Femur (tissue), 1 donor: ENCODE results near the gene B4GALNT2.
"Not testable (repeated sequence)": the region's sequence is repeated elsewhere in the genome, so short reads cannot be mapped to it uniquely, and the experiment has no call there.

Experiments
- DNase-seq: peaks from one replicate; pipeline ENCODE4 v3.0.0-alpha.2; 2017

Gene B4GALNT2

GRCh38 chr17:49122566-49122965 is 10.0 kb upstream of the B4GALNT2 start:
- DNase-seq: no peak

- DNase-seq: no peak
Observed at GRCh38 chr17:49123061-49123460, 9.5 kb upstream of the B4GALNT2 start.

DNA sequence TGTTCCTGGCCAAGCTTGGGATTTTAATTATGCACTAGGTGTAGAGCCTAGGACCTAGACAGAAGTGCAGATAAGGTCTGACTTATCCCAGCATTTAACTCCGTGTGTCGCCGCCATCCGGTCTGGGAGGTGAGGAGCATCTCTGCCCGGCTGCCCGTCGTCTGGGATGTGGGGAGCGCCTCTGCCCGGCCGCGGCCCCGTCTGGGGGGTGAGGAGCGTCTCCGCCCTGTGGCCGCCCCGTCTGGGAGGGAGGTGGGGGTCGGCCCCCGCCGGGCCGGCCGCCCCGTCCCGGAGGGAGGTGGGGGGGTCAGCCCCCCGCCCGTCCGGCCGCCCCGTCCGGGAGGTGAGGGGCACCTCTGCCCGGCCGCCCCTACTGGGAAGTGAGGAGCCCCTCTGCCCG is 7.1 kb upstream of the B4GALNT2 start:
- DNase-seq: no peak

GRCh38 chr17:49126183-49126859 is 6.2 kb upstream of the B4GALNT2 start:
- not testable (repeated sequence) for DNase-seq

DNA sequence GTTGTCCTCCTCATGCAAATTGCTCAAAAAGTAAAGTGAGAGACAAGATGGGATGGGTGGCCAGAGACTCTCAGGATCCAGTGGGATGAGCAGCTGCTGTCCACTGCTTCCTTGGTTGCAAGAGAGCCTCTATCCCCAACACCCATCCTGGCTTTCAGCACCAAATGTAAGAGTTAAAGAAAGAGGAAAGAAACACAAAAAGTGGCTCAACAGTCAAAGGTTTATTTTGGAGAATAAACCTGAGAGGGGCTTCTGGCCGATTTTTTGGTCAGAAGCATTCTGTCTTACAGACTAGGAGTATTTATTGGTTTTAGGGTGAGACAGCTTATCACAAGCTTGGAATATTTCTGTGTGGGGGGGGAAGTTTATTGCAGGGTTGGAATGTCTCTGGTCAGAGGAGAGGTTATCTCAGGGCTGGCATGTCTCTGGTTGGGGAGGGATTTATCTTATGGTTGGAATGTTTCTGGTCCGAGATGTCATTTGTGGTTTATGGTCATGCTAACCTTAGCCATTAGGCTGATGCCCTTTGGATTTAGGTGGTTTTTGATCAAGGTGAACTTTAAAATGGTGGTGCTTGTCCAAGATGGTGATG is 3.1 kb upstream of the B4GALNT2 start:
- DNase-seq: not testable (repeated sequence)

- no peak for DNase-seq
Observed at GRCh38 chr17:49130891-49131290, 1.7 kb upstream of the B4GALNT2 start.

GRCh38 chr17:49132317-49132698 is 261 bp upstream of the B4GALNT2 start:
- no peak for DNase-seq

DNA sequence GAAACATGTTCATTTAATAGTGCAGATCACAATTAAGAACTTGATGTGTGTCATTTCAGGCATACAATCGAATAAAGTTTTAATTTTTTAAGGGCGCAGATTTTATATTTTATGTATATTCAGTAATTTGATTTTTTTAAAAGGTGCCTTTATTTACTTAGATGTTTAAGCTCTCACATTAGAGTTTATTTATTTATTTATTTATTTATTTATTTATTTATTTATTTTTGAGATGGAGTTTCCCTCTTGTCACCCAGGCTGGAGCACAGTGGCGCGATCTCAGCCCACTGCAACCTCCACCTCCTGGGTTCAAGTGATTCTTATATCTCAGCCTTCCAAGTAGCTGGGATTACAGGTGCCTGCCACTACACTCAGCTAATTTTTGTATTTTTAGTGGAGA is 3.8 kb downstream of the B4GALNT2 start:
- DNase-seq: no peak

- DNase-seq: not testable (repeated sequence)
Observed at GRCh38 chr17:49145654-49146053, 13.1 kb downstream of the B4GALNT2 start.

DNA sequence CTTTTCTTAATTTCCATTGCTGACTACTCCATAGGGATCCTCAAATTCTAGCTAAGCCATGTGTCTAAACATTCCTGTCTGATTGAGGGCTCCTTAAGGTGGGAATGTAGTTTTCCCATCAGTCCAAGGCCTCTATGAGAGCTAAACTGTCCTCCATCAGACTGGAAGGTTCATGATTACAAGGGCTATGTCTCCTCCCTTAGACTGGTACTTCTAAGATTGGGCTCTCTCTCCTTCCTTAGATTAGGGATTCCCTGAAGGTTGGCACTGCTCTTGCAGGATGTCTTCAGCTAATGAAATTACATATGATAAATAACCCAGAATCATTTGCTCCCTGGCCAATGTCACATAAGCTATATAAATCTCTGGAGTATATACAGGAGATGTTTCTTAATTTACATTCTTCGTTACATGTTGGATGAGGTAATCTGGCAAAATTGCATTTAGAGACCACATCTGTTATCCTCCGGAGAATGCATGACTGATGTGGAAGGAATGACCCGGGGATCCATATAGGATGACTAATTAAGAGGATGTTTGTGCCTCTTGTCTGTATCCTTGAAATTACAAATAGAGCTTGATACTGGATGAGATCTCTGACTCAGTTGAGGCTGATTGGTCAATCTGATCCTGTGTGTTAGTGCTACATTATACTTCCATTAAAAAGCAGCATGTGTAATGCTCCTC is 14.2 kb downstream of the B4GALNT2 start:
- DNase-seq: no peak

DNA sequence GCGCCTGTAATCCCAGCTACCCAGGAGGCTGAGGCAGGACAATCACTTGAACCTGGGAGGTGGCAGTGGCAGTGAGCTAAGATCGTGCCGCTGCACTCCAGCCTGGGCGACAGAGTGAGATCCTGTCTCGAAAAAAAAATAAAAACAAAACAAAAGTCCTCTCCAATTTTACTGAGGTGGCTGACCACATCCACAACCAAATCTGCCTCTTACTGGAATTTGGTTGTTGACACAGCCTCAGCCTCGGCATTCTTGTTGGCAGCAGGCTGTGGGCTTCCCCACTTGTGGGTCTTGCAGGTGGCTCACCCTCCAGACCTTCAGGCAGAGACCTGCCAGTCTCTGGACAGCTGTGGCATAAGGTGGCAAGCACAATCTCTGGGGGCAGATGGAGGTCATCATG is 15.6 kb downstream of the B4GALNT2 start:
- no peak for DNase-seq

DNA sequence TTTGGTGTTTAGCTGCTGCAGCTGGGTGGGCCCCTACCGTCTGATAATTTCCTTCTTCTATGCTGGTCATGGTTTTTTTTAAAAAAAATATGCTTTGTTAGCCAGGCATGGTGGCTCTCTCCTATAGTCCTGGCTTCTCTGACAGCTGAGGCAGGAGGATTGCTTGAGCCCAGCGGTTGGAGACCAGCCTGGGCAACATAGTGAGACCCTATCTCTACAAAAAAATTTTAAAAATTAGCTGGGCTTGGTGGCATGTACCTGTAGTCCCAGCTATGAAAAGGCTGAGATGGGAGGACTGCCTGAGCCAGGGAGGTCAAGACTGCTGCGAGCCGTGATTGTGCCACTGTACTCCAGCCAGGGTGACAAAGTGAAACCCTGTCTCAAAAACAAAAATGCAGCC is 19.4 kb downstream of the B4GALNT2 start:
- DNase-seq: no peak

GRCh38 chr17:49156256-49156655 is 23.7 kb downstream of the B4GALNT2 start:
- no peak for DNase-seq

GRCh38 chr17:49157784-49158183 is 25.2 kb downstream of the B4GALNT2 start:
- DNase-seq: no peak

DNA sequence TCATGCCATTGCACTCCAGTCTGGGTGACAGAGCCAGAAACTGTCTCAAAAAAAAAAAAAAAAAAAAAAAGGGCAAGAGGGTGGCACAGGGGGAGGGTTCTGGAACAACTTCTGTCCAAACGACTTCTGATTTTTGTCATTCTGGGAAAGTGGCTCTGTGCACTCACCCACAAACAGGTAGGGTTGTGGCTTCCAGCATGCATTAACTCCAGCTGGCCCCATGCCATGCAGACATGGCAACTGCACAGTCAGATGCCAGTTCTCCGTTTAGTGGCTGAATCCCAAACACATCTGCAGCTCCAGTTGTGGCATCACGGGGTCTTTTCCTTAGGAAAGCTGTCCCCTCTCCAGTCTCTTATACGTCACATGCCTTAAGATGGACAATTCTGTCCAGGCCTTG is 30.3 kb downstream of the B4GALNT2 start:
- DNase-seq: no peak

DNA sequence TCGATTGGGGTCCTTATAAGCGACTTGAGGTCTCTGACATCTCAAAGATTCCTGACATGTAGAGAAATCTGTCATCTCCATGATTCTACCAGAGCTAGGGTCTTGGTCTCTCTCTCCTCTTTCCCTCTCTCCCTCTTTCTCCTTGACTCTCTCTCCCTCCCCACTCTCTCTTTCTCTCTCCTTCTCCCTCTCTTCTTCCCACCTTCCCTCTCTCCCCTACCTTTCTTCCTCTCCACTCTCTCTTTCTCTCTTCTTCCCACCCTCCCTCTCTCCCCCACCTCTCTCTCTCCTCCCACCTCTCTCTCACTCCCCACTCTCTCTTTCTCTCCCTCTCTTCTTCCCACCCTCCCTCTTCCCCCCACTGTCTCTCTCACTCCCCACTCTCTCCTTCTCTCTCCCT is 32.6 kb downstream of the B4GALNT2 start:
- no peak for DNase-seq

GRCh38 chr17:49168706-49169105 is 36.1 kb downstream of the B4GALNT2 start:
- no peak for DNase-seq

GRCh38 chr17:49170216-49170615 is 37.6 kb downstream of the B4GALNT2 start:
- DNase-seq: no peak

DNA sequence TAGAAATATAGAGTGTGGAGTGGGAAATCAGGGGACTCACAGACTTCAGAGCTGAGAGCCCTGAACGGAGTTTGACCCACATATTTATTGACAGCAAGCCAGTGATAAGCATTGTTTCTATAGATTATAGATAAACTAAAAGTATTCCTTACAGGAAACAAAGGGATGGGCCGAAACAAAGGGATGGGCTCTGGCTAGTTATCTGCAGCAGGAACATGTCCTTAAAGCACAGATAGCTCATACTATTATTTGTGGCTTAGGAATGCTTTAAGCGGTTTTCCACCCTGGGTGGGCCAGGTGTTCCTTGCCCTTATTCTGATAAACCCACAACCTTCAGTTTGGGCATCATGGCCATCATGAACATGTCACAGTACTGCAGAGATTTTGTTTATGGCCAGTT is 38.1 kb downstream of the B4GALNT2 start:
- not testable (repeated sequence) for DNase-seq

DNA sequence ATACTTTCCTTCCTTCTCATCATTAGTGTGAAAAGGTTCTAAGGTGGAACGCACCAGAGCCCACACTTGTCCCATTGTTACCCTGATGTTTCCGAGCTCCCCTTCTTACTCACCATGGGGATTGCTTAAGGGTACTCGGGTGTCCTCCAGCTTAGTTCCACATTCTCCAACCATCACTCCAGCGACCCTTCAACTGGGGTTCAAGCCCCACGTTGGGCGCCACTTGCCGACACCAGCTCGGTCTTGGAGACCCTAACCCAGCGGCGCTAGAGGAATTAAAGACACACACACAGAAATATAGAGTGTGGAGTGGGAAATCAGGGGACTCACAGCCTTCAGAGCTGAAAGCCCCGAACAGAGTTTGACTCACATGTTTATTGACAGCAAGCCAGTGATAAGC is 43.4 kb downstream of the B4GALNT2 start:
- not testable (repeated sequence) for DNase-seq

DNA sequence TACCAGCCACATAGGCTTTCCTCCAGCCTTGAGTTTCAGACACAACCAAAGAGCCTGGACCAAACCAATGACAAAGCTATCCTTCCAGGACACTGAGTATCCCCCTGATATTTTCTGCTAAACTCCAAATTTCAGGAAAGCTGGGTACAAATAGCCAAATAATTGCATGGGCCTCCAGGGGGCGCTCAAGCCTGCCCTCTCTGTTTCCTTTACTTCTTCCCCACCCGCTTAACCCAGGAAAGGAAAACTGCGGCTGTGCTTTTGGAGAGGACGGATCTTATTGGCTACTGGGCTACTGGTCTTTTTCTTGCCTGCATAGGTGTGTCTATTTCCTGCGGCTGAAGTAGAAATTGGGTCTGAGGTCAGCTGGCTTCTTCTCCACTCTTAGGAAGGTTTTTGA is 47.7 kb downstream of the B4GALNT2 start:
- DNase-seq: peak; percentile 57

DNA sequence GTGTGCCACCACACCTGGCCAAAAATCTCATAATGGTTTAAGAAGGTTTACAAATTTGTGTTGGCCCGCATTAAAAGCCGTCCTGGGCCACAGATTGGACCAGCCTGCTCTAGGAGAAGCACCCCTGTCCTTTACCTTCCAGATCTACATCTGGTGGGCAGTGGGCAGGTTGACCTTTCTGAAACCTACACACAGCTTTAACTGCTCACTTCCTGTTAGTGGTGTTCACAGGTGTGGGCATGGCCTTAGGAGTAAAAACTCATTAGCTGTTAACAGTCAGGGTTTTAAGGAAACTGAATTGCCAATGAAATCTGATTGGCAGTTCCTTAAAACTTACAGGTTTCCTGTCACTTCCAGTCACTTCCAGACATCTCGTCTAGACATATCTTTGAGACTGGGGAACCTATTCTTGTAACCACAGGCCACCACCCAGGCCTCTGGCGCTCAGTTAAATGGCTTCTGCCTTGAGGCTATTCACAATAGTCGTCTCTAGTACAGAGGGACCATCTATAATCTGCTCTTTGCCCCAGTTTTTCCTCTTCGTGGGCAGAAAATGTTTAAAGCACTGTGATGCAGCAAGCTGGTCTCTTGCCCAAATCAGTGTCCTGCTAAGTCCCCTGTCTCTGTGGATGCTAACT is 48.5 kb downstream of the B4GALNT2 start:
- DNase-seq: no peak

GRCh38 chr17:49183341-49183740 is 50.8 kb downstream of the B4GALNT2 start:
- DNase-seq: no peak

DNA sequence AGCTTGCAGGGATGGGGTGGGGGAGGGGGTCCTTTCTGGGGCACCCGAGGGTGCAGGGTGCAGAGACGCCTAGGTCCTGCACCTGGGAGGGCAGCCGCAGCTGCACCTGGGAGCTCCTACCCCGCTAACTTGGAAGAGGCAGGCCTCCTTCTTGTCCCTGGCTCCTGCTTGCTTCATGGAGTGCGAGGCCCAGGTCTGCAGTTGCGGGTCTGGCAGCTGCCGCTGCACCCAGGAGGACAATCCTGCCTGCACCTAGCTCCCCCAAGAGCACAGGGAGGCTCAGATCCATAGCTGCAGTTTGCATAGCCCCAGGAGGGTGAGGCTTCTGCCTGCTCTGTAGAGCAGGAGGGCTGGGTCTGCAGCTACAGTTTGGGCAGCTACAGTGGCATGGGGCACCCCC is 51.2 kb downstream of the B4GALNT2 start:
- DNase-seq: no peak
